GM19328 (cell line): ENCODE measurements around the gene GPRC5C.

Experiments used
- ATAC-seq: cut with Tn5 transposase; IDR thresholded peaks from one replicate; pipeline ENCODE4 v1.9.1; 2021; ENCODE audit warnings: mild to moderate bottlenecking, moderate library complexity; ENCODE audit not compliant: unreplicated experiment

The GPRC5C gene

GRCh38 chr17:74431568-74432423 lies at the start of gene GPRC5C:
TSS of gene GPRC5C (plus strand) at chr17:74432088. CDS start at chr17:74439777, 7,689 bp downstream.
- ATAC-seq, result no peak

GRCh38 chr17:74383141-74383540 lies 48.7 kb upstream of the GPRC5C start:
- no peak for ATAC-seq

GRCh38 chr17:74385201-74385600 lies 46.7 kb upstream of the GPRC5C start:
- no peak for ATAC-seq

- no peak for ATAC-seq
Measured at GRCh38 chr17:74386386-74386785, 45.5 kb upstream of the GPRC5C start.

GRCh38 chr17:74387365-74388218 lies 44.3 kb upstream of the GPRC5C start:
- no peak for ATAC-seq

DNA sequence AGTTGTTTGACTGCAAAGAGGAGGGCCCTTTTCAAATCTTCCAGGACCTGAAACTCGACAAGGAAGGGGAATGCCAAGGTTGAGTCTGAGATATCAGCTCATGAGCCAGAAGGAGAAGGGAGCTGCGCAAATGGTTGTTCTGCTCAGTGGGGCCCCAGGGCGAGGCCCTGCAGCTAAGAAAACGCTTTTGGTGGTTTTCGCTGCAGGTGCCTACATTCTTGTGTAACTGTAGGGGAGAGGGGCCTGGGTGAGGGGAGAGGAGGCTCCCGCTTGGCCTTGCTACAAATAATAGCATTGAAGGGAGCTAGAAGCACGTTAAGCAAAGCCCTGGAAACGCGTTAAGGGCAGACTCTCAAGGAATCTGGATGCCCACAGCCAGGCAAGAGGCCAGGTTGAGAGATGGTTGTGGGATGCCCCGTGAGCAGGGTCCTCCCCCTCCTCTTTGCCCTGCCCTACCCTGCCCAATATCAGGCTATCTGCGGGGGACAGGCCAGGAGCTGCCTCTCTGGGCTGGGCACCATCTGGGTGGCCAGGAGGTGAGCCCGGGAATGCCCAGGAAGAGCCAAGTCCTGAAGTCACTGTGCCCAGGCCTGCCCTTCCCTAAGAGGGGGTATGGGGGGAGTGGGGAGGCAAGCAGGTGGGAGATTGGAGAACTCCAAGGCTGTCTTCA lies 42.7 kb upstream of the GPRC5C start:
- ATAC-seq, result no peak

- ATAC-seq, result no peak
Measured at GRCh38 chr17:74389937-74390679, 41.8 kb upstream of the GPRC5C start.

- no peak for ATAC-seq
Measured at GRCh38 chr17:74390680-74391653, 40.9 kb upstream of the GPRC5C start.

DNA sequence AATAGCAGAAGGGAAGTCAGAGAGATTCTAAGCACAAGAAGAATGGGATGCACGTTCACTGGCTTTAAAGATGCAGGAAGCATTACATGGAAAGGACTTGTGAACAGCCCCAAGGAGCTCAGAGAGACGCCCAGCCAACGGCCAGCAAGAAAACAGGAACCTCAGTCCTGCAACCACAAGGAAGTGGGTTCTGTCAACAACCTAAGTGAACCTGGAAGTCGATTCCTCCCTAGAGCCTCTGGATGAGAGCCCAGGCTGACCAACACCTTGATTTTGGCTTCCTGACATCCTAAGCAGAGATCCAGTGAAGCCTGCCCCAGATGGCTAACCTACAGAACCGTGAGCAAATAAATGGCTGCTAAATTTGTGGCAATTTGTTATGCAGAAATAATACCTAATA lies 40.1 kb upstream of the GPRC5C start:
- no peak for ATAC-seq

DNA sequence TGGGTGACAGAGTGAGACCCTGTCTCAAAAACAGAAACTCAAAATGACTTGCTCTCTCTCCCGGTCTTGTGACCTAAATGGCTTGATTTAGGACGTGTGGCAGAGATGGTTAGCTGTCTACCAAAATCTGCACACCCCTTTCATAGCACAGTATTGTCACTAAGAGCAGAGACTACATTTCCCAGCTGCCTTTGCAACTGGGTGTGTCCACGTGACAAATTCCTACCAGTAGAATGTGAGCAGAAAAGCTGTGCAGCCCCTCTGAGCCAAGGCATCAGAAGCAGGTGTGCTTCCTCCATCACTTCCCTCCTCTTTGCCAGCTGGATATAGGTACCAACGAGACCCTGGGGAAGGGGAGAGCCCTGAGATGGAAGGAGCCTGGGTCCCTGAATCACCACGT lies 39.0 kb upstream of the GPRC5C start:
- no peak for ATAC-seq

- ATAC-seq, result no peak
Measured at GRCh38 chr17:74393346-74393942, 38.4 kb upstream of the GPRC5C start.

DNA sequence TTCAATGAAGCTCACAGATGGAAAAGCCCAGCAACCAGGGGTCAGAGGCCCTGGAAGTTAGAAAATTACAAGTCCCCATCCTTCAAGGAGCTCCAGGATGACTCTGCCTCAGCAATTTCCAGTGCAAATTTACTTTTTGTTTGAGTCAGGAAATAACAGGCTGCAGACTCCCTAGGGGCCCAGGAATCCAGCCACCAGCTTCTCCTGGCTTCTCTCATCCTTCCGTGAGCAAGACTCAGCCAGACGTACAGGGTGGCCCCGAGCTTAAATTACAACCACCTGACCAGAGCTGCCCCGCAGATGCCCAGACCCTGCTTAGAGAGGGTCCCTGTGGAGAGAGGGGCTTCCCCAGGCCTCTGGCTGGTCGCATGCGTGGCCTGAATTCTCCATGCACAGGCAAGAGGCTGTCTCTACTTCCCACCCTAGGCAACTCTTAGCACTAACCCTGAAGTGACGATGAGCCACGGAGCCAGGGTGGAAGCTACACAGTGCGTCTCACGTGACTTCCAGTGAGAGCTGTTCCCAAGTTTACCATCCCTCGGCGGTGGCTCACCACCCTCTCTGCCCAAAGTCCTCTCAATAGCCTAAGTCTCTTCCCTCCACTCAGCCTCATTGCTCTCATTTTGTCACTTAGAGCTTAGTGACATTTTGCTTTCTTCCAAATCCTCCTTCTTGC lies 37.5 kb upstream of the GPRC5C start:
- ATAC-seq, result no peak

GRCh38 chr17:74394977-74395376 lies 36.9 kb upstream of the GPRC5C start:
- ATAC-seq, result no peak

- ATAC-seq, result no peak
Measured at GRCh38 chr17:74396567-74396966, 35.3 kb upstream of the GPRC5C start.

DNA sequence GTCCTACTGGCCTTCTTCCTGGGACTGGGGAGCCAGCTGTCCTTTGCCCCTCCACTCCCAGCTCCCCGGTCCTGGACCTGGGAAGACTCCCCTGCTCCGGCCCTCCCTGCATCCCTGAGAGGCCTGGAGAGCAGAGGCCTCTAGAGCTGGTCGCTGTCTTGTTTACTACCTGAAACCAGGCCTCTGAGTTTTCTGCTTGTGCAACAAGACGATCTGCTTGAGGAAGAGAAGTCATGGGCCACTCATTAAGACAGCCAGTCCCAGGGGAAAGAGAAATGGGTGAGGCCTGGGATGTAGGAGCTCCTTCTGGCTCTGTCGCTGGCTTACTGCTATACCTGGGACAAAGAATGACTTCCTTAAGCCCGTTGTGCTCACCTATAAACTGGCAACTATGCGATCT lies 29.8 kb upstream of the GPRC5C start:
- ATAC-seq, result no peak

GRCh38 chr17:74403512-74404137 lies 28.3 kb upstream of the GPRC5C start:
- ATAC-seq, result no peak

GRCh38 chr17:74404218-74404617 lies 27.7 kb upstream of the GPRC5C start:
- no peak for ATAC-seq

GRCh38 chr17:74404789-74405188 lies 27.1 kb upstream of the GPRC5C start:
- ATAC-seq, result no peak
